ENCODE measurements around the gene NKAIN2. TPM values are rescaled to one million over a fixed set of nuclear protein-coding genes. Genes with fewer than 3 reads are reported as not detected.

The NKAIN2 gene
- total RNA-seq, 3 donors from 2014 or later (not counting 1 experiment from before 2014, with no cell fraction given), result 0.45 TPM; not detected in 2

DNA sequence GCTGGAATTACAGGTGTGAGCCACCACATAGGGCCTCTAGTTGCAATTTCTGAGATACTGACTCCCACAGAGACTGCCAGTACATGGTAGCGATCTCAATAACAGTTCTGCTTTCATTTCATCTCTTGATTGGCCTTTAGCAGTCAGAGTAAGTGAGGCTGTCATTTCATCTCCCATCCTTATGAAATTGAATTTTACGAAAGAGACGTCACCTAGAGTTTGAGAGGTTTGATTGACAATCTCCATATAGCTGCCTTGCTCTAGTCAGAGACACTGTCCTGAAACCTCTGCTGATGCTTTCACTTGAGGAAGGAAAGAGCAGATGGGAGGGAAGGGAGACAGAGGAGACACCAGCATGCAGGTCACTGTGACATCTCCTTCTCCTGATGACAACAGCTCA, 466.1 kb downstream of the NKAIN2 start:
- peaks cover 7% of the 10 kb centered on the region for H3K36me3 Mint-ChIP-seq
- H3K9me3 Mint-ChIP-seq, result peaks cover 9 to 20% of the 10 kb centered on the region in 2 donors
- WGBS (ENCODE audit: insufficient coverage), result 92% methylated on average over 3 of the region's 3 CpGs
- Histone ChIP-seq H3K4me3 (ENCODE audit: low read length) (no peak overlapping the region), H3K36me3 (ENCODE audit: control insufficient read depth, insufficient read depth, low read length) (no peaks in the 10 kb centered on the region), H3K9me3 (ENCODE audit: control insufficient read depth, insufficient read depth, low read length) (peaks cover 6% of the 10 kb centered on the region), H3K4me1 (ENCODE audit: control insufficient read depth, insufficient read depth, low read length) (no peaks in the 10 kb centered on the region), H3K27ac (ENCODE audit: low read length) (no peak overlapping the region), H3K27me3 (ENCODE audit: control insufficient read depth, insufficient read depth, low read length) (no peaks in the 10 kb centered on the region)
- TF ChIP-seq, protein P1, sequence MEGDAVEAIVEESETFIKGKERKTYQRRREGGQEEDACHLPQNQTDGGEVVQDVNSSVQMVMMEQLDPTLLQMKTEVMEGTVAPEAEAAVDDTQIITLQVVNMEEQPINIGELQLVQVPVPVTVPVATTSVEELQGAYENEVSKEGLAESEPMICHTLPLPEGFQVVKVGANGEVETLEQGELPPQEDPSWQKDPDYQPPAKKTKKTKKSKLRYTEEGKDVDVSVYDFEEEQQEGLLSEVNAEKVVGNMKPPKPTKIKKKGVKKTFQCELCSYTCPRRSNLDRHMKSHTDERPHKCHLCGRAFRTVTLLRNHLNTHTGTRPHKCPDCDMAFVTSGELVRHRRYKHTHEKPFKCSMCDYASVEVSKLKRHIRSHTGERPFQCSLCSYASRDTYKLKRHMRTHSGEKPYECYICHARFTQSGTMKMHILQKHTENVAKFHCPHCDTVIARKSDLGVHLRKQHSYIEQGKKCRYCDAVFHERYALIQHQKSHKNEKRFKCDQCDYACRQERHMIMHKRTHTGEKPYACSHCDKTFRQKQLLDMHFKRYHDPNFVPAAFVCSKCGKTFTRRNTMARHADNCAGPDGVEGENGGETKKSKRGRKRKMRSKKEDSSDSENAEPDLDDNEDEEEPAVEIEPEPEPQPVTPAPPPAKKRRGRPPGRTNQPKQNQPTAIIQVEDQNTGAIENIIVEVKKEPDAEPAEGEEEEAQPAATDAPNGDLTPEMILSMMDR (IDR thresholded peaks at IDR 0.05), result no peak
- intact Hi-C loops (cut with micrococcal nuclease), result no loop called here
- no peaks in the 10 kb centered on the region for H3K27me3 Mint-ChIP-seq (ENCODE audit: low read depth in 2 of 2)
- H3K4me3 Mint-ChIP-seq, result no peak overlapping the region
- H3K27ac Mint-ChIP-seq, result no peak overlapping the region
- no peak for DNase-seq
- ATAC-seq, result no peak
- H3K4me1 Mint-ChIP-seq, result no peaks in the 10 kb centered on the region

DNA sequence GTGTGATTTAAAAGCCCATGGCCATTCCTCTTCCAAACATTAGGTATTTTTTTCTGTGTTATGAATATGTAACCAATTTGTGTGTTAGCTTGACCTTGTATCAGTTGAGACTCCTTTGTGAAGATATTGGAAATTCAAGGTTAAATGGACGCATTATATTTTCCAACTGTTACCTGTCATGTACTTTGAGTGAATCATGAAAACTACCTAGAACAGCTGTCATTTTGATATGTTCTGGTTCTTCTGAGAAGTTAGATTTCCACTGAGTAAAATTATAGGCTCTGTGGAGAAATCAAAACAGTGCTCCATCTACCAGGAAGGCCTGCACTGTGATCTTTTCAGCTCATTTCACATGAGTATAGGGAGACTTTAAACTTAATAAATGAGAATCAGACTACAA, 470.0 kb downstream of the NKAIN2 start:
- Histone ChIP-seq H3K27me3 (ENCODE audit: control insufficient read depth, insufficient read depth, low read length) (no peaks in the 10 kb centered on the region), H3K4me1 (ENCODE audit: control insufficient read depth, insufficient read depth, low read length) (no peaks in the 10 kb centered on the region), H3K36me3 (ENCODE audit: control insufficient read depth, insufficient read depth, low read length) (no peaks in the 10 kb centered on the region), H3K4me3 (ENCODE audit: low read length) (no peak overlapping the region), H3K9me3 (ENCODE audit: control insufficient read depth, insufficient read depth, low read length) (peaks cover 6% of the 10 kb centered on the region), H3K27ac (ENCODE audit: low read length) (no peak overlapping the region)
- WGBS (ENCODE audit: insufficient coverage), result 80% methylated on average over 1 of the region's 1 CpG
- peaks cover 14 to 23% of the 10 kb centered on the region in 2 donors for H3K9me3 Mint-ChIP-seq
- no peak for ATAC-seq
- peaks cover 7% of the 10 kb centered on the region for H3K36me3 Mint-ChIP-seq
- TF ChIP-seq, protein P1 (IDR thresholded peaks at IDR 0.05), result no peak
- no peaks in the 10 kb centered on the region for H3K27me3 Mint-ChIP-seq (ENCODE audit: low read depth in 2 of 2)
- H3K27ac Mint-ChIP-seq, result no peak overlapping the region
- H3K4me3 Mint-ChIP-seq, result no peak overlapping the region
- DNase-seq, result no peak
- no peaks in the 10 kb centered on the region for H3K4me1 Mint-ChIP-seq
- intact Hi-C loops (cut with micrococcal nuclease), result no loop called here

- H3K36me3 ChIP-seq (ENCODE audit: control insufficient read depth, insufficient read depth, low read length), result no peaks in the 10 kb centered on the region
- 90% methylated on average over 1 of the region's 2 CpGs for WGBS (ENCODE audit: insufficient coverage)
- Mint-ChIP-seq H3K36me3 (no peaks in the 10 kb centered on the region), H3K27ac (no peak overlapping the region), H3K27me3 (ENCODE audit: low read depth in 2 of 2) (no peaks in the 10 kb centered on the region), H3K4me1 (no peaks in the 10 kb centered on the region), H3K4me3 (no peak overlapping the region), H3K9me3 (peaks cover 4 to 6% of the 10 kb centered on the region in 2 donors)
- no peaks in the 10 kb centered on the region for H3K9me3 ChIP-seq (ENCODE audit: control insufficient read depth, insufficient read depth, low read length)
- no peaks in the 10 kb centered on the region for H3K4me1 ChIP-seq (ENCODE audit: control insufficient read depth, insufficient read depth, low read length)
- H3K4me3 ChIP-seq (ENCODE audit: low read length), result no peak overlapping the region
- TF ChIP-seq, protein P1 (IDR thresholded peaks at IDR 0.05), result no peak
- intact Hi-C loops (cut with micrococcal nuclease), result no loop called here
- no peaks in the 10 kb centered on the region for H3K27me3 ChIP-seq (ENCODE audit: control insufficient read depth, insufficient read depth, low read length)
- H3K27ac ChIP-seq (ENCODE audit: low read length), result no peak overlapping the region
- ATAC-seq (no peak), DNase-seq (no peak)
Measured at GRCh38 chr6:124282541-124282940, 478.9 kb downstream of the NKAIN2 start.

- no peak for ATAC-seq
- WGBS (ENCODE audit: insufficient coverage), result no CpG with 5 or more reads among the region's 1 CpG
- H3K36me3 Mint-ChIP-seq, result no peaks in the 10 kb centered on the region
- peaks cover 4 to 6% of the 10 kb centered on the region in 2 donors for H3K9me3 Mint-ChIP-seq
- no peaks in the 10 kb centered on the region for H3K36me3 ChIP-seq (ENCODE audit: control insufficient read depth, insufficient read depth, low read length)
- intact Hi-C loops (cut with micrococcal nuclease), result no loop called here
- H3K27ac Mint-ChIP-seq, result no peak overlapping the region
- H3K9me3 ChIP-seq (ENCODE audit: control insufficient read depth, insufficient read depth, low read length), result no peaks in the 10 kb centered on the region
- no peak overlapping the region for H3K4me3 Mint-ChIP-seq
- no peak for DNase-seq
- H3K4me1 ChIP-seq (ENCODE audit: control insufficient read depth, insufficient read depth, low read length), result no peaks in the 10 kb centered on the region
- H3K4me3 ChIP-seq (ENCODE audit: low read length), result no peak overlapping the region
- H3K27me3 ChIP-seq (ENCODE audit: control insufficient read depth, insufficient read depth, low read length), result no peaks in the 10 kb centered on the region
- H3K27ac ChIP-seq (ENCODE audit: low read length), result no peak overlapping the region
- TF ChIP-seq, protein P1 (IDR thresholded peaks at IDR 0.05), result no peak
- H3K4me1 Mint-ChIP-seq, result no peaks in the 10 kb centered on the region
- no peaks in the 10 kb centered on the region for H3K27me3 Mint-ChIP-seq (ENCODE audit: low read depth in 2 of 2)
Measured at GRCh38 chr6:124283486-124283885, 479.8 kb downstream of the NKAIN2 start.
